Endothelial cell of umbilical vein (primary cell): ENCODE data around the gene LIMCH1. TPM values are rescaled to one million over a fixed set of nuclear protein-coding genes. Genes with fewer than 3 reads are reported as not detected.

Source experiments
- BruUV-seq: library from RNA; stranded (reverse); fragments of 400-500 nt; replicated peaks from 2 replicates; lab custom pipeline; 2021; lab: Mats Ljungman, UMichigan
- CTCF ChIA-PET: fragments of 300-600, 350-600 bp; sonication (Branson Sonifier 250); formaldehyde crosslinking; loops from one replicate; lab custom pipeline; 2021; ENCODE audit warnings: antibody characterized with exemption, inconsistent platforms; lab: Charles Lee
- POLR2A ChIA-PET: fragments of 300-600, 350-600 bp; sonication (Branson Sonifier 250); formaldehyde crosslinking; loops from one replicate; lab custom pipeline; 2021; ENCODE audit warnings: antibody characterized with exemption, inconsistent platforms; lab: Charles Lee
- DNase-seq: peaks from one replicate; pipeline ENCODE4 v3.0.0-alpha.2; 2011; ENCODE audit warnings: low read depth, low spot score
- FAIRE-seq: peaks from 2 replicates; lab custom pipeline; 2011; peaks lifted over from hg19 to GRCh38; lab: Jason Lieb, UNC
- H2AFZ ChIP-seq: 2 replicates; pipeline ENCODE4 v1.6.0; 2012; ENCODE audit warnings: low read depth, low read length, control low read depth, inconsistent platforms
- H3K27ac ChIP-seq: 2 replicates; pipeline ENCODE4 v1.5.1; 2011; ENCODE audit warnings: low read depth, mild to moderate bottlenecking, control low read depth, low read length, moderate library complexity; ENCODE audit not compliant: insufficient read depth
- H3K27me3 ChIP-seq, 2 experiments: 2 replicates each; pipeline versions ENCODE4 v1.6.0 to v1.6.1; 2011; ENCODE audit warnings: low read length in 2 of 2, mixed read lengths in 1 of 2; ENCODE audit not compliant: control insufficient read depth in 2 of 2, insufficient read depth in 2 of 2
- H3K36me3 ChIP-seq, 2 experiments: 2 replicates in 1 of 2; 3 replicates in 1 of 2; pipeline ENCODE4 v1.5.1; 2011; ENCODE audit warnings: low read length in 2 of 2, mild to moderate bottlenecking in 1 of 2, moderate library complexity in 1 of 2; ENCODE audit not compliant: control insufficient read depth in 2 of 2, insufficient read depth in 2 of 2; ENCODE audit errors: extremely low read depth in 1 of 2
- H3K4me1 ChIP-seq: 3 replicates; pipeline ENCODE4 v1.5.1; 2011; ENCODE audit warnings: mild to moderate bottlenecking, low read length; ENCODE audit not compliant: control insufficient read depth, insufficient read depth; ENCODE audit errors: extremely low read depth
- H3K4me2 ChIP-seq: 2 replicates; pipeline ENCODE4 v1.6.1; 2011; ENCODE audit warnings: low read length, control low read depth, mixed read lengths; ENCODE audit not compliant: insufficient read depth
- H3K4me3 ChIP-seq, 3 experiments: fragments of 200-600 bp in 1 of 3; sonication (generic), shearing (Covaris generic) in 1 of 3; replicated peaks in 1 of 3; 2 replicates each; pipeline ENCODE4 v1.5.1; 2011 to 2016; ENCODE audit warnings: control low read depth in 3 of 3, low read length in 3 of 3, mild to moderate bottlenecking in 2 of 3, inconsistent platforms in 1 of 3, low read depth in 1 of 3, moderate library complexity in 1 of 3; ENCODE audit not compliant: insufficient read depth in 1 of 3
- H3K79me2 ChIP-seq: 2 replicates; pipeline ENCODE4 v1.6.0; 2012; ENCODE audit warnings: low read length, inconsistent platforms; ENCODE audit not compliant: control insufficient read depth, insufficient read depth
- H3K9ac ChIP-seq: replicated peaks from 2 replicates; pipeline ENCODE3; 2011; ENCODE audit warnings: low read length, control low read depth; ENCODE audit not compliant: insufficient read depth; ENCODE audit errors: extremely low read depth
- H3K9me1 ChIP-seq: replicated peaks from 3 replicates; pipeline ENCODE4 v1.6.0; 2011; ENCODE audit warnings: mild to moderate bottlenecking, low read length; ENCODE audit not compliant: control insufficient read depth, insufficient read depth; ENCODE audit errors: extremely low read depth
- H3K9me3 ChIP-seq: replicated peaks from 2 replicates; pipeline ENCODE4 v1.5.1; 2012; ENCODE audit warnings: low read length, inconsistent platforms; ENCODE audit not compliant: control insufficient read depth, insufficient read depth
- H4K20me1 ChIP-seq: replicated peaks from 2 replicates; pipeline ENCODE3; 2011; ENCODE audit warnings: mild to moderate bottlenecking, low read length; ENCODE audit not compliant: control insufficient read depth, insufficient read depth; ENCODE audit errors: extremely low read depth
- EZH2 ChIP-seq: IDR thresholded peaks from 2 replicates; pipeline ENCODE4 v1.6.1; 2012; ENCODE audit warnings: borderline replicate concordance, low read depth, mild to moderate bottlenecking, moderate library complexity, low read length, inconsistent platforms; ENCODE audit not compliant: severe bottlenecking
- FOS ChIP-seq: IDR thresholded peaks from 2 replicates; pipeline ENCODE4 v1.6.1; 2011; ENCODE audit warnings: mild to moderate bottlenecking, low read length, moderate library complexity, borderline replicate concordance; ENCODE audit not compliant: insufficient read depth
- GATA2 ChIP-seq: IDR thresholded peaks from 2 replicates; pipeline ENCODE4 v1.7.0; 2011; ENCODE audit warnings: low read depth, mild to moderate bottlenecking, moderate library complexity, mixed read lengths, low read length; ENCODE audit not compliant: insufficient read length, insufficient read depth
- JUN ChIP-seq: IDR thresholded peaks from 2 replicates; pipeline ENCODE4 v1.6.1; 2011; ENCODE audit warnings: borderline replicate concordance, low read depth; ENCODE audit not compliant: insufficient read length, insufficient read depth
- MYC ChIP-seq: IDR thresholded peaks from one replicate; pipeline ENCODE4 v1.6.1; 2011; ENCODE audit warnings: mild to moderate bottlenecking, low read depth, low read length
- POLR2A ChIP-seq: IDR thresholded peaks from 2 replicates; pipeline ENCODE4 v1.6.1; 2012; ENCODE audit warnings: low read depth, mild to moderate bottlenecking, control low read depth, low read length
- POLR2AphosphoS5 ChIP-seq: IDR thresholded peaks from 2 replicates; pipeline ENCODE4 v1.6.1; 2012; ENCODE audit warnings: low read depth, mild to moderate bottlenecking, control low read depth, low read length, moderate library complexity; ENCODE audit not compliant: insufficient read depth
- dilution Hi-C: fragments of 300-500 bp; cut with MboI; formaldehyde crosslinking; loops from one replicate; pipeline ENCODE4 v1.15.0; 2019; ENCODE audit warnings: low sequenced_read_pairs; ENCODE audit not compliant: extremely low pct_ligation_motif_present
- intact Hi-C: fragments of 100-400 bp; cut with micrococcal nuclease; formaldehyde crosslinking; loops from one replicate; pipeline ENCODE4 v1.10.0; 2022
- polyA plus RNA-seq, 4 experiments: library from polyadenylated mRNA; depleted of rRNA in 3 of 4; stranded (reverse) in 3 of 4; unstranded in 1 of 4; fragments of >200 nt; gene quantifications; 2 replicates each; pipeline versions ENCODE4 v1.2.1 to v1.2.3, GENCODE V29; 2011 to 2012; ENCODE audit warnings: missing spikeins in 1 of 4
- total RNA-seq: library from RNA; stranded (reverse); gene quantifications from 2 replicates; pipeline ENCODE4 v1.2.3, GENCODE V29; 2021
- TF ChIP-seq, protein P1 (sequence below), 2 donors: IDR thresholded peaks; 1 replicate in 1 of 2; 2 replicates in 1 of 2; pipeline ENCODE4 v1.5.1; 2011; ENCODE audit warnings: low read length in 2 of 2, mild to moderate bottlenecking in 2 of 2, moderate library complexity in 2 of 2, control low read depth in 1 of 2, inconsistent platforms in 1 of 2, low read depth in 1 of 2; ENCODE audit not compliant: insufficient read depth in 1 of 2; ENCODE audit errors: extremely low read depth in 1 of 2
- TF ChIP-seq, protein P2 (sequence below): IDR thresholded peaks from 2 replicates; pipeline ENCODE4 v1.6.1; 2011; ENCODE audit not compliant: insufficient read depth, insufficient read length

Gene LIMCH1
- total and polyA plus RNA-seq, 2 donors (not counting 3 experiments of a cell fraction or from before 2014, with no cell fraction given): 14.3 to 32.8 TPM

DNA sequence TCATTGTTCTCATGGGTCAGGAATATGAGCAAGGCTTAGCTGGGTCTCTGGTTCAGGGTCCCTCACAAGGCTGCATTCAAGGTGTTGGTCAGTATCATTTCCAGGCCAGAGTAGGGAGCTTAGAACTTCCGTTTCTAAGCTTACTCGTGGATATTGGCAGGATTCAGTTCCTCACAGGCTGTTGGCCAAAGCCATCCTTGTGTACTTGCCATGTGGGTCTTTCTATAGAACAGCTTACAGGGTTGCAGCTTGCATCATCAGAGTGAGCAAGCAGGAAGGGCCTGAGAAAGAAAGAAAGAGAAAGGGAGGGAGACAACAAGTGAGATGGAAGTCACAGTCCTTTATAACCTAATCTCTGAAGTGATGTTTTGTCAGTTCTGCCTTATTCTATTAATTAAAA lies 5.1 kb upstream of the LIMCH1 start:
- FAIRE-seq: no peak
- dilution Hi-C loops (no loop called here), intact Hi-C loops (no loop called here)
- Histone ChIP-seq H3K27ac (no peak overlapping the region), H3K27me3 (no peaks in the 10 kb centered on the region), H3K4me1 (peaks cover 35% of the 10 kb centered on the region), H3K9me1 (no peaks in the 10 kb centered on the region), H2AFZ (peak overlapping the region; percentile 15), H3K9ac (no peak overlapping the region), H3K36me3 (no peaks in the 10 kb centered on the region), H3K4me2 (no peak overlapping the region), H3K79me2 (no peaks in the 10 kb centered on the region), H4K20me1 (no peaks in the 10 kb centered on the region), H3K4me3 (no peak overlapping the region), H3K9me3 (no peaks in the 10 kb centered on the region)
- no TSS peak for BruUV-seq
- CTCF ChIA-PET: no interaction called here
- TF ChIP-seq FOS: no peak
- peak; percentile 56 for DNase-seq
- POLR2A ChIA-PET: no interaction called here

DNA sequence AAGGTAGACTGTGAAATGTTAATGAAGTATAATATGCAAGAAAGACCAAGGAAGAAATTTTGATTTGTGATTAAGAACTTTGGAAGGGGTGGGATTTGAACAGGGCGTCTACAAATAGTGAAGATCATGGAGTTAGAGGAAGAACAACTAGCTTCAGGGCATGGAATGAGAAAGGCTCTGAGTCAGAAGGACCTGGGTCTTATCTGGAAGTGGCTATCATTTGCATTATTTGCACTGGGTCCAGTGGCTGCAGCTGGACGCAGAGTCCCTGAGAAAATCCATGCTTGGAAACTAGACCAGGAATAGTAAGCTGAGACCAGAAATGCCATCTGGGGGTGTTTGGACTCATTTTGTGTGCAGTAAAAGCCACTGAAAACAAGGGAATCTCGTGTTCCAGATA lies 4.3 kb upstream of the LIMCH1 start:
- Histone ChIP-seq H4K20me1 (no peaks in the 10 kb centered on the region), H3K9me1 (no peaks in the 10 kb centered on the region), H3K9ac (no peak overlapping the region), H3K79me2 (no peaks in the 10 kb centered on the region), H3K9me3 (no peaks in the 10 kb centered on the region), H2AFZ (no peak overlapping the region), H3K27ac (no peak overlapping the region), H3K36me3 (no peaks in the 10 kb centered on the region), H3K27me3 (peaks cover 0 to 2% of the 10 kb centered on the region in 2 experiments), H3K4me3 (no peak overlapping the region), H3K4me2 (no peak overlapping the region), H3K4me1 (peaks cover 36% of the 10 kb centered on the region)
- TF ChIP-seq POLR2AphosphoS5: no peak
- TF ChIP-seq, protein P1, sequence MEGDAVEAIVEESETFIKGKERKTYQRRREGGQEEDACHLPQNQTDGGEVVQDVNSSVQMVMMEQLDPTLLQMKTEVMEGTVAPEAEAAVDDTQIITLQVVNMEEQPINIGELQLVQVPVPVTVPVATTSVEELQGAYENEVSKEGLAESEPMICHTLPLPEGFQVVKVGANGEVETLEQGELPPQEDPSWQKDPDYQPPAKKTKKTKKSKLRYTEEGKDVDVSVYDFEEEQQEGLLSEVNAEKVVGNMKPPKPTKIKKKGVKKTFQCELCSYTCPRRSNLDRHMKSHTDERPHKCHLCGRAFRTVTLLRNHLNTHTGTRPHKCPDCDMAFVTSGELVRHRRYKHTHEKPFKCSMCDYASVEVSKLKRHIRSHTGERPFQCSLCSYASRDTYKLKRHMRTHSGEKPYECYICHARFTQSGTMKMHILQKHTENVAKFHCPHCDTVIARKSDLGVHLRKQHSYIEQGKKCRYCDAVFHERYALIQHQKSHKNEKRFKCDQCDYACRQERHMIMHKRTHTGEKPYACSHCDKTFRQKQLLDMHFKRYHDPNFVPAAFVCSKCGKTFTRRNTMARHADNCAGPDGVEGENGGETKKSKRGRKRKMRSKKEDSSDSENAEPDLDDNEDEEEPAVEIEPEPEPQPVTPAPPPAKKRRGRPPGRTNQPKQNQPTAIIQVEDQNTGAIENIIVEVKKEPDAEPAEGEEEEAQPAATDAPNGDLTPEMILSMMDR (IDR thresholded peaks at IDR 0.05; ENCODE audit: extremely low read depth in 1 of 2, insufficient read depth in 1 of 2, low read depth in 1 of 2, low read length in 2 of 2): no peak
- TF ChIP-seq EZH2: no peak
- no peak for TF ChIP-seq GATA2
- TF ChIP-seq JUN: no peak
- TF ChIP-seq FOS: no peak
- TF ChIP-seq, protein P2, sequence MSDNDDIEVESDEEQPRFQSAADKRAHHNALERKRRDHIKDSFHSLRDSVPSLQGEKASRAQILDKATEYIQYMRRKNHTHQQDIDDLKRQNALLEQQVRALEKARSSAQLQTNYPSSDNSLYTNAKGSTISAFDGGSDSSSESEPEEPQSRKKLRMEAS: no peak
- TF ChIP-seq MYC: no peak
- TF ChIP-seq POLR2A: no peak
- intact Hi-C loops (loop anchor here (2.0 kb wide), 1 partner anchor 67 kb away; no protein-coding TSS in a partner anchor), dilution Hi-C loops (no loop called here)
- BruUV-seq: no TSS peak
- ChIA-PET POLR2A (no interaction called here), CTCF (no interaction called here)
- no peak for FAIRE-seq
- no peak for DNase-seq
